GM23338 (cell line): ENCODE results near the gene RPL7L1. TPM values are rescaled to one million over a fixed set of nuclear protein-coding genes. Genes with fewer than 3 reads are reported as not detected.
A peak's percentile ranks its signal among the peaks of the same experiment; 100 is the strongest.

Experiments
- ATAC-seq: fragments of 200-7000 bp; cut with Tn5 transposase; 3 replicates; pipeline ENCODE4 v1.9.1; 2020
- DNase-seq: peaks from one replicate; pipeline ENCODE4 v3.0.0-alpha.2; 2015; ENCODE audit warnings: low spot score
- H2AFZ ChIP-seq: fragments of 200-600 bp; sonication (generic); 2 replicates; pipeline ENCODE4 v1.8.0; 2016; ENCODE audit warnings: antibody characterized with exemption, mild to moderate bottlenecking, moderate library complexity
- H3F3A ChIP-seq: fragments of 200-600 bp; sonication (generic); replicated peaks from 2 replicates; pipeline ENCODE4 v1.8.0; 2017; ENCODE audit warnings: antibody characterized with exemption, mixed run types, low read depth
- H3K27ac ChIP-seq: fragments of 200-600 bp; sonication (generic); 2 replicates; pipeline ENCODE4 v1.6.1; 2016; ENCODE audit warnings: low read depth
- H3K27me3 ChIP-seq: fragments of 200-600 bp; sonication (generic); 2 replicates; pipeline ENCODE4 v1.8.0; 2016; ENCODE audit warnings: mild to moderate bottlenecking, mixed run types, moderate library complexity; ENCODE audit not compliant: insufficient read depth
- H3K36me3 ChIP-seq: fragments of 200-600 bp; sonication (generic); 2 replicates; pipeline ENCODE4 v1.8.0; 2016; ENCODE audit warnings: mild to moderate bottlenecking; ENCODE audit not compliant: insufficient read depth
- H3K4me1 ChIP-seq: fragments of 200-600 bp; sonication (generic); 2 replicates; pipeline ENCODE4 v1.8.0; 2016; ENCODE audit warnings: mild to moderate bottlenecking, moderate library complexity; ENCODE audit not compliant: insufficient read depth
- H3K4me2 ChIP-seq: fragments of 200-600 bp; sonication (generic); 2 replicates; pipeline ENCODE4 v1.7.1; 2017; ENCODE audit warnings: mixed run types
- H3K4me3 ChIP-seq: fragments of 200-600 bp; sonication (generic); 2 replicates; pipeline ENCODE4 v1.6.1; 2016; ENCODE audit warnings: mixed run types
- H3K79me2 ChIP-seq: fragments of 200-600 bp; sonication (generic); replicated peaks from 2 replicates; pipeline ENCODE4 v1.8.0; 2017; ENCODE audit warnings: mild to moderate bottlenecking; ENCODE audit not compliant: insufficient read depth
- H3K9me2 ChIP-seq: fragments of 200-600 bp; sonication (generic); 2 replicates; pipeline ENCODE4 v1.8.0; 2017; ENCODE audit not compliant: insufficient read depth
- H4K20me1 ChIP-seq: fragments of 200-600 bp; sonication (generic); replicated peaks from 2 replicates; pipeline ENCODE4 v1.8.0; 2017; ENCODE audit warnings: mild to moderate bottlenecking; ENCODE audit not compliant: insufficient read depth
- H3K27ac Mint-ChIP-seq: 2 replicates; pipeline ENCODE4 v1.8.0; 2020; ENCODE audit warnings: inconsistent platforms, mild to moderate bottlenecking, moderate library complexity, mixed read lengths
- H3K27me3 Mint-ChIP-seq: 3 replicates; pipeline ENCODE4 v1.8.0; 2022; ENCODE audit warnings: low read depth, mild to moderate bottlenecking, moderate library complexity, mixed read lengths, inconsistent platforms; ENCODE audit not compliant: insufficient read depth, poor library complexity
- H3K36me3 Mint-ChIP-seq: 3 replicates; pipeline ENCODE4 v1.8.0; 2021; ENCODE audit warnings: low read depth, mild to moderate bottlenecking, inconsistent platforms, moderate library complexity, mixed read lengths
- H3K4me1 Mint-ChIP-seq: 3 replicates; pipeline ENCODE4 v1.8.0; 2020; ENCODE audit warnings: mild to moderate bottlenecking, inconsistent platforms, mixed read lengths
- H3K4me3 Mint-ChIP-seq: 3 replicates; pipeline ENCODE4 v1.8.0; 2021; ENCODE audit warnings: moderate library complexity, mild to moderate bottlenecking, inconsistent platforms, mixed read lengths
- H3K9me3 Mint-ChIP-seq: 3 replicates; pipeline ENCODE4 v1.8.0; 2020; ENCODE audit warnings: moderate library complexity, mild to moderate bottlenecking, inconsistent platforms, mixed read lengths
- CREB1 ChIP-seq: fragments of 250-450 bp; sonication (Bioruptor Pico); IDR thresholded peaks from 2 replicates; pipeline ENCODE4 v1.5.0; 2020; ENCODE audit warnings: low read depth, mild to moderate bottlenecking, moderate library complexity
- CTCF ChIP-seq, 2 experiments: fragments of 200-600 bp in 1 of 2; sonication (generic) in 1 of 2; conservative IDR thresholded peaks; 2 replicates each; pipeline versions ENCODE4 v1.5.1 to v1.6.1; 2016 to 2017; ENCODE audit warnings: antibody characterized with exemption in 2 of 2, low read depth in 2 of 2, mild to moderate bottlenecking in 2 of 2, moderate library complexity in 1 of 2
- EZH2 ChIP-seq: fragments of 200-600 bp; sonication (generic); IDR thresholded peaks from one replicate; pipeline ENCODE4 v1.8.0; 2017; ENCODE audit warnings: antibody characterized with exemption, mild to moderate bottlenecking, low read depth; ENCODE audit not compliant: unreplicated experiment
- EZH2phosphoT487 ChIP-seq: fragments of 200-600 bp; sonication (generic); IDR thresholded peaks from one replicate; pipeline ENCODE4 v1.8.1; 2018; ENCODE audit warnings: antibody characterized with exemption; ENCODE audit not compliant: unreplicated experiment
- NANOG ChIP-seq: IDR thresholded peaks from 2 replicates; pipeline ENCODE4 v1.6.1; 2016; ENCODE audit warnings: antibody characterized with exemption, borderline replicate concordance
- ZNF114 ChIP-seq: fragments of 250-450 bp; sonication (Bioruptor Pico); IDR thresholded peaks from 2 replicates; pipeline ENCODE4 v1.5.0; 2020; ENCODE audit warnings: mild to moderate bottlenecking, moderate library complexity
- ZNF331 ChIP-seq: fragments of 250-450 bp; sonication (Bioruptor Pico); IDR thresholded peaks from 2 replicates; pipeline ENCODE4 v1.5.0; 2020; ENCODE audit warnings: low read depth, mild to moderate bottlenecking, moderate library complexity
- polyA plus RNA-seq: library from polyadenylated mRNA; unstranded; fragments of >200 nt; fragmentation: Nextera tagmentation; extraction: Ambion mirVana; gene quantifications from 2 replicates; pipeline ENCODE4 v1.2.1, GENCODE V29; 2016
- total RNA-seq: library from RNA; depleted of rRNA; stranded (reverse); fragments of >200 nt; shearing (Covaris generic); gene quantifications from 2 replicates; pipeline ENCODE4 v1.2.3, GENCODE V29; 2014
- TF ChIP-seq, protein P1 (sequence below): IDR thresholded peaks from 2 replicates; pipeline ENCODE4 v1.6.1; 2016; ENCODE audit warnings: antibody characterized with exemption
- TF ChIP-seq, protein P2 (sequence below): fragments of 250-450 bp; sonication (Bioruptor Pico); IDR thresholded peaks from 2 replicates; pipeline ENCODE4 v1.5.0; 2020; ENCODE audit warnings: mild to moderate bottlenecking, moderate library complexity

The RPL7L1 gene
- total and polyA plus RNA-seq, 2 experiments from 2014 or later: 86.9 to 124 TPM

DNA sequence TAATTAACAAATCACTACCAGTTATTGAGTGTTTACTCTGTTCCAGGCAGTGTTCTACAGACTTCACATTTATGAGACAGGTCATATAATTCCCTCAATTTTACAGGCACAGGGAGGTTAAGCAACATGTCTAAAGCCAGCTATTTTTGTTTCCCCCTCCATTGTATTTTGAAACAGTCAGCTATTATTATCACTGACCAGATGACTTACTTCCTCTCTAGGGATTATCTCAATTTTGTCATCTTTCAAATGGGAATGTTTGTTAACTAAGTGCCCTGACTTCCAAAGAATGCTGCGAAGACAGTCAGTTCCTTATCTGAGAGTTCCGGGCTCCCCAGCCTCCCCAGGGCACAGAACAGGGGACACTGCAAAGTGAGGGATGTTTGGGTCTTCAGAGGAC, 44.2 kb downstream of the RPL7L1 start (continued):
- TF ChIP-seq EZH2 (no peak), EZH2phosphoT487 (no peak), ZNF331 (CRISPR knock-in tag) (no peak)

GRCh38 chr6:42925248-42925857, 45.9 kb downstream of the RPL7L1 start:
- H3K27me3 Mint-ChIP-seq: peaks cover 11% of the 10 kb centered on the region
- peaks cover 17% of the 10 kb centered on the region for H3K4me1 ChIP-seq
- peaks cover 3% of the 10 kb centered on the region; the same call in 2 of the 3 replicates for H3K36me3 Mint-ChIP-seq
- H3K9me3 Mint-ChIP-seq: no peaks in the 10 kb centered on the region; the same call in 2 of the 3 replicates
- peaks cover 26% of the 10 kb centered on the region for H3F3A ChIP-seq
- ATAC-seq (peak; percentile 9), DNase-seq (peak; percentile 58)
- H3K79me2 ChIP-seq: peaks cover 3% of the 10 kb centered on the region
- H2AFZ ChIP-seq: peak overlapping the region; percentile 98
- no peaks in the 10 kb centered on the region for H3K27me3 ChIP-seq
- no peak overlapping the region; the same call in 2 of the 3 replicates for H3K4me3 Mint-ChIP-seq
- peak overlapping the region; percentile 39 for H3K4me3 ChIP-seq
- no peaks in the 10 kb centered on the region for H3K36me3 ChIP-seq
- H3K4me2 ChIP-seq: peak overlapping the region; percentile 55; the same call in 1 of the 2 replicates
- no peaks in the 10 kb centered on the region for H3K9me2 ChIP-seq
- TF ChIP-seq EZH2: no peak
- TF ChIP-seq, protein P1, sequence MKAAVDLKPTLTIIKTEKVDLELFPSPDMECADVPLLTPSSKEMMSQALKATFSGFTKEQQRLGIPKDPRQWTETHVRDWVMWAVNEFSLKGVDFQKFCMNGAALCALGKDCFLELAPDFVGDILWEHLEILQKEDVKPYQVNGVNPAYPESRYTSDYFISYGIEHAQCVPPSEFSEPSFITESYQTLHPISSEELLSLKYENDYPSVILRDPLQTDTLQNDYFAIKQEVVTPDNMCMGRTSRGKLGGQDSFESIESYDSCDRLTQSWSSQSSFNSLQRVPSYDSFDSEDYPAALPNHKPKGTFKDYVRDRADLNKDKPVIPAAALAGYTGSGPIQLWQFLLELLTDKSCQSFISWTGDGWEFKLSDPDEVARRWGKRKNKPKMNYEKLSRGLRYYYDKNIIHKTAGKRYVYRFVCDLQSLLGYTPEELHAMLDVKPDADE: no peak
- no peak for TF ChIP-seq NANOG
- peak in 1 of 2 experiments; percentile 37; a peak in 2 of 4 replicates for TF ChIP-seq CTCF (conservative IDR thresholded peaks at IDR 0.05; ENCODE audit: low read depth in 2 of 2)
- no peak for TF ChIP-seq EZH2phosphoT487
- H4K20me1 ChIP-seq: no peaks in the 10 kb centered on the region
- peaks cover 13% of the 10 kb centered on the region for H3K4me1 Mint-ChIP-seq
- no peak overlapping the region for H3K27ac Mint-ChIP-seq
- H3K27ac ChIP-seq: no peak overlapping the region

- H3K4me2 ChIP-seq: peak within 1 kb of the TSS; percentile 92
- H3K4me3 ChIP-seq: peak within 1 kb of the TSS; percentile 82
- Mint-ChIP-seq H3K4me1 (peaks cover 28% of the 10 kb centered on the region), H3K9me3 (no peaks in the 10 kb centered on the region; the same call in 2 of the 3 replicates), H3K27me3 (peaks cover 19% of the 10 kb centered on the region), H3K4me3 (peak within 1 kb of the TSS; percentile 93), H3K36me3 (peaks cover 32% of the 10 kb centered on the region), H3K27ac (peak within 1 kb of the TSS; percentile 98)
- peaks cover 36% of the 10 kb centered on the region for H3F3A ChIP-seq
- DNase-seq (peak; percentile 98), ATAC-seq (peak; percentile 88)
- peak within 1 kb of the TSS; percentile 25 for H2AFZ ChIP-seq
- peaks cover 26% of the 10 kb centered on the region for H3K4me1 ChIP-seq
- H3K9me2 ChIP-seq: no peaks in the 10 kb centered on the region
- peaks cover 42% of the 10 kb centered on the region for H3K79me2 ChIP-seq
- H3K27me3 ChIP-seq: no peaks in the 10 kb centered on the region
- peaks cover 15% of the 10 kb centered on the region; the same call in 1 of the 2 replicates for H4K20me1 ChIP-seq
- peak within 1 kb of the TSS; percentile 96 for H3K27ac ChIP-seq
- peaks cover 11% of the 10 kb centered on the region for H3K36me3 ChIP-seq
- peak; percentile 77 for TF ChIP-seq CREB1 (CRISPR knock-in tag)
- no peak for TF ChIP-seq ZNF114 (CRISPR knock-in tag)
- TF ChIP-seq, protein P2, sequence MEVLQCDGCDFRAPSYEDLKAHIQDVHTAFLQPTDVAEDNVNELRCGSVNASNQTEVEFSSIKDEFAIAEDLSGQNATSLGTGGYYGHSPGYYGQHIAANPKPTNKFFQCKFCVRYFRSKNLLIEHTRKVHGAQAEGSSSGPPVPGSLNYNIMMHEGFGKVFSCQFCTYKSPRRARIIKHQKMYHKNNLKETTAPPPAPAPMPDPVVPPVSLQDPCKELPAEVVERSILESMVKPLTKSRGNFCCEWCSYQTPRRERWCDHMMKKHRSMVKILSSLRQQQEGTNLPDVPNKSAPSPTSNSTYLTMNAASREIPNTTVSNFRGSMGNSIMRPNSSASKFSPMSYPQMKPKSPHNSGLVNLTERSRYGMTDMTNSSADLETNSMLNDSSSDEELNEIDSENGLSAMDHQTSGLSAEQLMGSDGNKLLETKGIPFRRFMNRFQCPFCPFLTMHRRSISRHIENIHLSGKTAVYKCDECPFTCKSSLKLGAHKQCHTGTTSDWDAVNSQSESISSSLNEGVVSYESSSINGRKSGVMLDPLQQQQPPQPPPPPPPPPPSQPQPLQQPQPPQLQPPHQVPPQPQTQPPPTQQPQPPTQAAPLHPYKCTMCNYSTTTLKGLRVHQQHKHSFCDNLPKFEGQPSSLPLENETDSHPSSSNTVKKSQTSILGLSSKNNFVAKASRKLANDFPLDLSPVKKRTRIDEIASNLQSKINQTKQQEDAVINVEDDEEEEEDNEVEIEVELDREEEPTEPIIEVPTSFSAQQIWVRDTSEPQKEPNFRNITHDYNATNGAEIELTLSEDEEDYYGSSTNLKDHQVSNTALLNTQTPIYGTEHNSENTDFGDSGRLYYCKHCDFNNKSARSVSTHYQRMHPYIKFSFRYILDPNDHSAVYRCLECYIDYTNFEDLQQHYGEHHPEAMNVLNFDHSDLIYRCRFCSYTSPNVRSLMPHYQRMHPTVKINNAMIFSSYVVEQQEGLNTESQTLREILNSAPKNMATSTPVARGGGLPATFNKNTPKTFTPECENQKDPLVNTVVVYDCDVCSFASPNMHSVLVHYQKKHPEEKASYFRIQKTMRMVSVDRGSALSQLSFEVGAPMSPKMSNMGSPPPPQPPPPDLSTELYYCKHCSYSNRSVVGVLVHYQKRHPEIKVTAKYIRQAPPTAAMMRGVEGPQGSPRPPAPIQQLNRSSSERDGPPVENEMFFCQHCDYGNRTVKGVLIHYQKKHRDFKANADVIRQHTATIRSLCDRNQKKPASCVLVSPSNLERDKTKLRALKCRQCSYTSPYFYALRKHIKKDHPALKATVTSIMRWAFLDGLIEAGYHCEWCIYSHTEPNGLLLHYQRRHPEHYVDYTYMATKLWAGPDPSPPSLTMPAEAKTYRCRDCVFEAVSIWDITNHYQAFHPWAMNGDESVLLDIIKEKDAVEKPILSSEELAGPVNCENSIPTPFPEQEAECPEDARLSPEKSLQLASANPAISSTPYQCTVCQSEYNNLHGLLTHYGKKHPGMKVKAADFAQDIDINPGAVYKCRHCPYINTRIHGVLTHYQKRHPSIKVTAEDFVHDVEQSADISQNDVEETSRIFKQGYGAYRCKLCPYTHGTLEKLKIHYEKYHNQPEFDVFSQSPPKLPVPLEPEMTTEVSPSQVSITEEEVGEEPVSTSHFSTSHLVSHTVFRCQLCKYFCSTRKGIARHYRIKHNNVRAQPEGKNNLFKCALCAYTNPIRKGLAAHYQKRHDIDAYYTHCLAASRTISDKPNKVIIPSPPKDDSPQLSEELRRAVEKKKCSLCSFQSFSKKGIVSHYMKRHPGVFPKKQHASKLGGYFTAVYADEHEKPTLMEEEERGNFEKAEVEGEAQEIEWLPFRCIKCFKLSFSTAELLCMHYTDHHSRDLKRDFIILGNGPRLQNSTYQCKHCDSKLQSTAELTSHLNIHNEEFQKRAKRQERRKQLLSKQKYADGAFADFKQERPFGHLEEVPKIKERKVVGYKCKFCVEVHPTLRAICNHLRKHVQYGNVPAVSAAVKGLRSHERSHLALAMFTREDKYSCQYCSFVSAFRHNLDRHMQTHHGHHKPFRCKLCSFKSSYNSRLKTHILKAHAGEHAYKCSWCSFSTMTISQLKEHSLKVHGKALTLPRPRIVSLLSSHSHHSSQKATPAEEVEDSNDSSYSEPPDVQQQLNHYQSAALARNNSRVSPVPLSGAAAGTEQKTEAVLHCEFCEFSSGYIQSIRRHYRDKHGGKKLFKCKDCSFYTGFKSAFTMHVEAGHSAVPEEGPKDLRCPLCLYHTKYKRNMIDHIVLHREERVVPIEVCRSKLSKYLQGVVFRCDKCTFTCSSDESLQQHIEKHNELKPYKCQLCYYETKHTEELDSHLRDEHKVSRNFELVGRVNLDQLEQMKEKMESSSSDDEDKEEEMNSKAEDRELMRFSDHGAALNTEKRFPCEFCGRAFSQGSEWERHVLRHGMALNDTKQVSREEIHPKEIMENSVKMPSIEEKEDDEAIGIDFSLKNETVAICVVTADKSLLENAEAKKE: no peak
These were observed 49.8 kb downstream of the RPL7L1 start, which contains the start of gene CNPY3 for GRCh38 chr6:42928986-42929820. Gene CNPY3, plus strand, starts transcription at chr6:42929480. Its CDS starts 91 bp downstream, at chr6:42929571.
